Kidney epithelial cell (primary cell): ENCODE results near the gene AKAP17A. TPM values are rescaled to one million over a fixed set of nuclear protein-coding genes. Genes with fewer than 3 reads are reported as not detected.

Experiments used
- DNase-seq: peaks from one replicate; pipeline ENCODE4 v3.0.0-alpha.2; 2010; ENCODE audit warnings: low read depth
- H3K27me3 ChIP-seq: 2 replicates; pipeline ENCODE4 v1.6.0; 2011; ENCODE audit warnings: low read length; ENCODE audit not compliant: control insufficient read depth, insufficient read depth
- H3K36me3 ChIP-seq: 2 replicates; pipeline ENCODE4 v1.5.1; 2011; ENCODE audit warnings: low read length; ENCODE audit not compliant: control insufficient read depth, insufficient read depth
- H3K4me3 ChIP-seq: 2 replicates; pipeline ENCODE4 v1.5.1; 2011; ENCODE audit warnings: low read depth, mild to moderate bottlenecking, control low read depth, low read length
- CTCF ChIP-seq: IDR thresholded peaks from 2 replicates; pipeline ENCODE4 v1.5.1; 2011; ENCODE audit warnings: mild to moderate bottlenecking, moderate library complexity, low read length, control low read depth, inconsistent platforms; ENCODE audit not compliant: insufficient read depth, poor library complexity, severe bottlenecking
- total RNA-seq: library from RNA; depleted of rRNA; stranded (reverse); fragments of >200 nt; gene quantifications from 2 replicates; pipeline ENCODE4 v1.2.3, GENCODE V29; 2015

The AKAP17A gene
- total RNA-seq, 1 donor from 2014 or later = 54.4 TPM

GRCh38 chrX:1600406-1601050 lies 9.1 kb downstream of the AKAP17A start:
- H3K4me3 ChIP-seq = no peak overlapping the region
- H3K27me3 ChIP-seq = no peaks in the 10 kb centered on the region
- DNase-seq = no peak
- no peak for TF ChIP-seq CTCF
- H3K36me3 ChIP-seq = peaks cover under 1% of the 10 kb centered on the region

DNA sequence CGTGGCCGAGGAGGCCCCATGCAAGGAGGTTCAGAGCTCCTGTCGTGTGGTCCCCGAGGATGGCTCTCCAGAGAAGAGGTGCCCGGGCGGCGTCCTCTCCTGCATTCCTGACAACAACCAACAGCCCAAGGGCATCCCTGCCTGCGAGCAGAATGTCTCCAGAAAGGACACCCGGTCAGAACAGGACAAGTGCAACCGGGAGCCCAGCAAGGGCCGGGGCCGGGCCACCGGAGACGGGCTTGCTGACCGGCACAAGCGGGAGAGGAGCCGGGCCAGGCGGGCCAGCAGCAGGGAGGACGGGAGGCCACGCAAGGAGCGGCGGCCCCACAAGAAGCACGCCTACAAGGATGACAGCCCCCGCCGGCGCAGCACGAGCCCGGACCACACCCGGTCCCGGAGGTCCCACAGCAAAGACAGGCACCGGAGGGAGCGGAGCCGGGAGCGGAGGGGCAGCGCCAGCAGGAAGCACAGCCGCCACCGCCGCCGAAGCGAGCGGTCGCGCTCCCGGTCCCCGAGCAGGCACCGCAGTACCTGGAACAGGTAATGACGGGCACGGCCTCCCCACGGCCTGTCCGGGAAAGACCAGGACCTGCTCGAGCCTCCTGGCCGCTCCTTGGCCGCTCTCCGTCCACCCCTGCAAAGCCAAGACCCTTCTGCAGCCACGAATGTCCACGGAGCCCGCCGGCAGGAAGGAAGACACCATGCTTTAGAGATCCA lies 9.8 kb downstream of the AKAP17A start:
- DNase-seq = no peak
- no peaks in the 10 kb centered on the region for H3K27me3 ChIP-seq
- TF ChIP-seq CTCF = no peak
- no peaks in the 10 kb centered on the region for H3K36me3 ChIP-seq
- no peak overlapping the region for H3K4me3 ChIP-seq

DNA sequence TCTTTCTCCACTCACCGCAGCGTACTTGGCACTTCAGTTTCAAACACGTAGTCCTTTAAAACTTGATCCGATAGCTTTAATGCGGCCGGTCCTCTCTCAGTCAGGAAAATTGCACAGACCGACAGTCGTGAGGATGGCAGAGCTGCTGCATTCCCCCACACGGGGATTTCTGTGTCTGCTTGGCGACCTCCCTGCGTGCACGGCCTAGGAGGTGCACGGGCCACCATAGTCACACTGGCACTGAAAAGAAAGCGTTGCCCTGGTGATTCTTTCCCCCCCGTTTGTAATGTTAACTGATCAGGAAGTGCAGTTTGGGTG lies 10.3 kb downstream of the AKAP17A start:
- H3K27me3 ChIP-seq = no peaks in the 10 kb centered on the region
- H3K4me3 ChIP-seq = no peak overlapping the region
- TF ChIP-seq CTCF = no peak
- no peaks in the 10 kb centered on the region for H3K36me3 ChIP-seq
- no peak for DNase-seq

DNA sequence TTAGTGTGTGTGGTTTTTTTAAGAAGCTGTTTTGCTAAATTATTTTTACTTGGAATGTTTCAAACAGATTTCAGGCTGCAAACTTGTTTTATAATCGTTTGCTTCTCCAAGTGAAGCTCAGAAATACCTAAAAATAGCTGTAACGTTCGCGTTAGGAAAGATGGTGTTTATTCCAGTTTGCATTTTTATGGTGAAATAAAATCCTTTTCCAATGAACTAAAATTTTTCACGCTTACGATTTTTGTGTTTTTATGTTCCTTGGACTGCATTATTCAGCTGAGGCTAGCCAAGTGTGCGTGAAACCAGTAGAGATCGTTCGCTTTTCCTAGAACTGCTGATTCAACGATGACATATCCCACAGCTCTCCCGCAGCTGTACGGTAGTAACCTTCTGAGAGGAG lies 10.9 kb downstream of the AKAP17A start:
- no peak for DNase-seq
- no peak for TF ChIP-seq CTCF
- H3K4me3 ChIP-seq = no peak overlapping the region
- H3K36me3 ChIP-seq = no peaks in the 10 kb centered on the region
- H3K27me3 ChIP-seq = no peaks in the 10 kb centered on the region

- DNase-seq = no peak
- no peak for TF ChIP-seq CTCF
- Histone ChIP-seq H3K4me3 (no peak overlapping the region), H3K36me3 (no peaks in the 10 kb centered on the region), H3K27me3 (no peaks in the 10 kb centered on the region)
These were observed 15.1 kb downstream of the AKAP17A start for GRCh38 chrX:1606496-1606895.

- no peak for DNase-seq
- no peaks in the 10 kb centered on the region for H3K27me3 ChIP-seq
- no peaks in the 10 kb centered on the region for H3K36me3 ChIP-seq
- no peak for TF ChIP-seq CTCF
- no peak overlapping the region for H3K4me3 ChIP-seq
These were observed 17.9 kb downstream of the AKAP17A start for GRCh38 chrX:1609311-1609710.
